HepG2 (cell line): ENCODE data around the gene MRPL18. TPM values are rescaled to one million over a fixed set of nuclear protein-coding genes. Genes with fewer than 3 reads are reported as not detected.
A peak's percentile ranks its signal among the peaks of the same experiment; 100 is the strongest.

Experiments
- DMAP1 ChIP-seq: IDR thresholded peaks from 2 replicates; pipeline ENCODE4 v1.6.1; 2016
- EHMT2 ChIP-seq: fragments of 200-600 bp; sonication (generic); IDR thresholded peaks from 2 replicates; pipeline ENCODE4 v1.7.0; 2017; ENCODE audit warnings: antibody characterized with exemption, low read depth, low read length, borderline replicate concordance
- FOSL1 ChIP-seq: sonication (generic); formaldehyde crosslinking; IDR thresholded peaks from 2 replicates; pipeline ENCODE4 v1.9.0; 2021; ENCODE audit warnings: missing genetic modification reagents, borderline replicate concordance
- HOXA9 ChIP-seq: sonication (generic); formaldehyde crosslinking; IDR thresholded peaks from 2 replicates; pipeline ENCODE4 v1.8.1; 2022; ENCODE audit warnings: missing genetic modification reagents, mild to moderate bottlenecking, moderate library complexity, borderline replicate concordance
- KDM4B ChIP-seq: sonication (generic); formaldehyde crosslinking; IDR thresholded peaks from 2 replicates; pipeline ENCODE4 v1.4.0; 2020; ENCODE audit warnings: missing genetic modification reagents
- KDM5A ChIP-seq: fragments of 200-600 bp; sonication (generic); IDR thresholded peaks from 2 replicates; pipeline ENCODE4 v1.7.0; 2018; ENCODE audit warnings: antibody characterized with exemption, mild to moderate bottlenecking, low read length, borderline replicate concordance
- KIAA2018 ChIP-seq: sonication (generic); formaldehyde crosslinking; IDR thresholded peaks from 2 replicates; pipeline ENCODE4 v1.5.0; 2020; ENCODE audit warnings: mild to moderate bottlenecking, missing genetic modification reagents, borderline replicate concordance
- MEIS2 ChIP-seq: sonication (generic); formaldehyde crosslinking; IDR thresholded peaks from 2 replicates; pipeline ENCODE4 v1.9.0; 2021; ENCODE audit warnings: mild to moderate bottlenecking, missing genetic modification reagents
- POLR2AphosphoS5 ChIP-seq: IDR thresholded peaks from 2 replicates; pipeline ENCODE4 v1.6.1; 2012; ENCODE audit warnings: low read depth, low read length
- RFX3 ChIP-seq: IDR thresholded peaks from 2 replicates; pipeline ENCODE4 v1.6.1; 2016; ENCODE audit warnings: missing biosample characterization, missing genetic modification reagents
- RFXAP ChIP-seq: sonication (generic); formaldehyde crosslinking; IDR thresholded peaks from 2 replicates; pipeline ENCODE4 v1.4.0; 2020; ENCODE audit warnings: missing genetic modification reagents, borderline replicate concordance
- TOPORS ChIP-seq: sonication (generic); formaldehyde crosslinking; IDR thresholded peaks from 2 replicates; pipeline ENCODE4 v1.8.0; 2023; ENCODE audit warnings: mild to moderate bottlenecking, missing genetic modification reagents
- ZKSCAN1 ChIP-seq: fragments of 150-350 bp; IDR thresholded peaks from 2 replicates; pipeline ENCODE4 v1.6.1; 2014; ENCODE audit warnings: low read length
- ZNF782 ChIP-seq: sonication (generic); formaldehyde crosslinking; IDR thresholded peaks from 2 replicates; pipeline ENCODE4 v1.4.0; 2020; ENCODE audit warnings: missing genetic modification reagents, mild to moderate bottlenecking, borderline replicate concordance
- polyA plus RNA-seq, 8 experiments: library from polyadenylated mRNA; depleted of rRNA in 3 of 8; stranded (reverse) in 7 of 8; unstranded in 1 of 8; fragments of >200 nt; fragmentation: Illumina TruSeq in 4 of 8; extraction: Trizol in 4 of 8; gene quantifications; 2 replicates each; pipeline versions ENCODE4 v1.2.1 to v1.2.3, GENCODE V29; 2011 to 2016; ENCODE audit warnings: low read depth in 4 of 8, missing spikeins in 1 of 8, mixed read lengths in 1 of 8; ENCODE audit not compliant: insufficient read depth in 1 of 8
- total RNA-seq, 5 experiments: library from RNA; depleted of rRNA; stranded (reverse); fragments of >200 nt; fragmentation: Illumina TruSeq; extraction: Trizol; gene quantifications; 2 replicates each; pipeline ENCODE4 v1.2.3, GENCODE V29; 2016; ENCODE audit warnings: low read depth in 1 of 5
- TF ChIP-seq, protein P1 (sequence below): IDR thresholded peaks from 2 replicates; pipeline ENCODE4 v1.6.1; 2016; ENCODE audit warnings: low read depth, control low read depth
- TF ChIP-seq, protein P2 (sequence below): sonication (generic); formaldehyde crosslinking; IDR thresholded peaks from 2 replicates; pipeline ENCODE4 v1.4.0; 2020; ENCODE audit warnings: mild to moderate bottlenecking, missing genetic modification reagents
- TF ChIP-seq, protein P3 (sequence below): sonication (generic); formaldehyde crosslinking; IDR thresholded peaks from 2 replicates; pipeline ENCODE4 v1.5.0; 2020; ENCODE audit warnings: mild to moderate bottlenecking, missing genetic modification reagents

MRPL18 gene
- total and polyA plus RNA-seq, 2 of the 13 experiments (the other 11 are each of a cell fraction or from before 2014, with no cell fraction given): 85.6 to 176 TPM

DNA sequence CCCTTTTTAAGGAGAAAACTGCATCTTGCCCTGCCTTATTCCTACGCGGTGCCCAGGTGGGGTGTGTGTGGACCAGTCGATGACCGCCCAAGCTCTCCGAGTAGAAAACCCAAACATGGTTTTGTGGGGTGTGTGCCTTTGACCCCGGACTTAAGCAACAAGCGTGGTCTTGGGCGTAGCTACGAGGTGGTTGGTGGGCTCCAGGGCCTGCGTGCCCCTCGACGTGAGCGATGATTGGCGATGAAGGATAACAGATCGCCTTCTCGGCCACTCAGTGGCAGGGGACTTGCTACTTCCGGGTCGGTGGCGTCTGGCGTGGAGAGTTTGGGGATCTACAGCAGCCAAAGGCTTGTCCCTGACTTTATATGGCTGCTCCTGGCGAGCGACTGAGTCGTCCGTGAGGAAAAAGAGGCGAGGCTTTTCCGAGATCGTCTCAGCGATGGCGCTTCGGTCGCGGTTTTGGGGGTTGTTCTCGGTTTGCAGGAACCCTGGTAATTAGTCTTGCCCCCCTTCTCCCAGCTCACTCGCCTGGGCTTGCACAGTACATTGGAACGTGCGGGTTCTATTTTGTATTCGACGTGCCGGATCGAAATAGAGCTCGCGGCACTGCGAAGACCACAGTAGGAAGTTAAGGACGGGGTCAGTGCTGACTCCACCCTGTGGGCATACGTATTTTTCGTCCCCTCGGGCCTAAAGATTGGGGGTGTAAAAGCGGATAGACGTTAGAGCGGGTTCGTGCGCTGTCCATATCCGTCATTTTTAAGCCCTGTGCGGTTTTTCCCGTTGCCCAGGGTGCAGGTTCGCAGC, at the start of gene MRPL18 (continued):
- no peak; the same call in none of the 2 replicates for TF ChIP-seq MEIS2
- peak; percentile 58; the same call in 1 of the 2 replicates for TF ChIP-seq DMAP1 (CRISPR knock-in tag)
- TF ChIP-seq KIAA2018: no peak
- TF ChIP-seq HOXA9 (CRISPR knock-in tag): no peak
- TF ChIP-seq RFX3 (CRISPR knock-in tag): no peak
- no peak for TF ChIP-seq EHMT2
- peak; percentile 95 for TF ChIP-seq POLR2AphosphoS5
- peak; percentile 65 for TF ChIP-seq KDM5A
- TF ChIP-seq, protein P1, sequence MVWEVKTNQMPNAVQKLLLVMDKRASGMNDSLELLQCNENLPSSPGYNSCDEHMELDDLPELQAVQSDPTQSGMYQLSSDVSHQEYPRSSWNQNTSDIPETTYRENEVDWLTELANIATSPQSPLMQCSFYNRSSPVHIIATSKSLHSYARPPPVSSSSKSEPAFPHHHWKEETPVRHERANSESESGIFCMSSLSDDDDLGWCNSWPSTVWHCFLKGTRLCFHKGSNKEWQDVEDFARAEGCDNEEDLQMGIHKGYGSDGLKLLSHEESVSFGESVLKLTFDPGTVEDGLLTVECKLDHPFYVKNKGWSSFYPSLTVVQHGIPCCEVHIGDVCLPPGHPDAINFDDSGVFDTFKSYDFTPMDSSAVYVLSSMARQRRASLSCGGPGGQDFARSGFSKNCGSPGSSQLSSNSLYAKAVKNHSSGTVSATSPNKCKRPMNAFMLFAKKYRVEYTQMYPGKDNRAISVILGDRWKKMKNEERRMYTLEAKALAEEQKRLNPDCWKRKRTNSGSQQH (CRISPR knock-in tag): peak; percentile 46; the same call in 1 of the 2 replicates
- 0 out of 2 replicates have a peak, but pooled peaks have one; percentile 18 for TF ChIP-seq ZKSCAN1
- TF ChIP-seq, protein P2, sequence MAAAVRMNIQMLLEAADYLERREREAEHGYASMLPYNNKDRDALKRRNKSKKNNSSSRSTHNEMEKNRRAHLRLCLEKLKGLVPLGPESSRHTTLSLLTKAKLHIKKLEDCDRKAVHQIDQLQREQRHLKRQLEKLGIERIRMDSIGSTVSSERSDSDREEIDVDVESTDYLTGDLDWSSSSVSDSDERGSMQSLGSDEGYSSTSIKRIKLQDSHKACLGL (CRISPR knock-in tag): no peak
- TF ChIP-seq ZNF782 (CRISPR knock-in tag): 0 out of 2 replicates have a peak, but pooled peaks have one; percentile 49
- TF ChIP-seq RFXAP (CRISPR knock-in tag): peak; percentile 67
- TF ChIP-seq, protein P3, sequence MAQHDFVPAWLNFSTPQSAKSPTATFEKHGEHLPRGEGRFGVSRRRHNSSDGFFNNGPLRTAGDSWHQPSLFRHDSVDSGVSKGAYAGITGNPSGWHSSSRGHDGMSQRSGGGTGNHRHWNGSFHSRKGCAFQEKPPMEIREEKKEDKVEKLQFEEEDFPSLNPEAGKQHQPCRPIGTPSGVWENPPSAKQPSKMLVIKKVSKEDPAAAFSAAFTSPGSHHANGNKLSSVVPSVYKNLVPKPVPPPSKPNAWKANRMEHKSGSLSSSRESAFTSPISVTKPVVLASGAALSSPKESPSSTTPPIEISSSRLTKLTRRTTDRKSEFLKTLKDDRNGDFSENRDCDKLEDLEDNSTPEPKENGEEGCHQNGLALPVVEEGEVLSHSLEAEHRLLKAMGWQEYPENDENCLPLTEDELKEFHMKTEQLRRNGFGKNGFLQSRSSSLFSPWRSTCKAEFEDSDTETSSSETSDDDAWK (CRISPR knock-in tag): no peak
- no peak for TF ChIP-seq KDM4B (CRISPR knock-in tag)
- 0 out of 2 replicates have a peak, but pooled peaks have one; percentile 6 for TF ChIP-seq TOPORS (CRISPR knock-in tag)
- no peak for TF ChIP-seq FOSL1 (CRISPR knock-in tag)
